LNCAP (cell line): ENCODE measurements around the gene TRIM54.

Experiments
- TF ChIP-seq, protein P1 (sequence below): fragments of 450-650 bp; IDR thresholded peaks from 2 replicates; pipeline ENCODE4 v1.5.1; 2017; ENCODE audit warnings: mild to moderate bottlenecking

The TRIM54 gene

DNA sequence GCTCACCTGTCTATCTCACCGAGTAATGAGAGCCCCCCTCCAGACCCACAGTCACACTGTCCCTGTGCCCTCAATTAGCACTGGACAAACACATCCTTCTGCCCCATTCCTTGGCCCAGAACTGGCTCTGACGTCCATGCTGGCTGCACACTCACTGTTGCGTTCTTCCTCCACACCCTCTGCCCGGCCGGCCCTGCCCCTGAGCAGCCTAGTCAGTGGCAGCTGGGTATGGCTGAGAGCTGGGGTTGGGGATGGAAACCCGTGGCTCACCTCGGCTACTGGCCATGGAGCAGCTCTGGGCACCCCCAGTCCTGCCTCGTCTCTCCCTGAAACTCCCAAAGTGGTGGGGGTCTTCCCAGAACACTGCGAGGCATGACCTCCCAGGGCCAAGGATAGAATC lies 32.5 kb downstream of the TRIM54 start:
- TF ChIP-seq, protein P1, sequence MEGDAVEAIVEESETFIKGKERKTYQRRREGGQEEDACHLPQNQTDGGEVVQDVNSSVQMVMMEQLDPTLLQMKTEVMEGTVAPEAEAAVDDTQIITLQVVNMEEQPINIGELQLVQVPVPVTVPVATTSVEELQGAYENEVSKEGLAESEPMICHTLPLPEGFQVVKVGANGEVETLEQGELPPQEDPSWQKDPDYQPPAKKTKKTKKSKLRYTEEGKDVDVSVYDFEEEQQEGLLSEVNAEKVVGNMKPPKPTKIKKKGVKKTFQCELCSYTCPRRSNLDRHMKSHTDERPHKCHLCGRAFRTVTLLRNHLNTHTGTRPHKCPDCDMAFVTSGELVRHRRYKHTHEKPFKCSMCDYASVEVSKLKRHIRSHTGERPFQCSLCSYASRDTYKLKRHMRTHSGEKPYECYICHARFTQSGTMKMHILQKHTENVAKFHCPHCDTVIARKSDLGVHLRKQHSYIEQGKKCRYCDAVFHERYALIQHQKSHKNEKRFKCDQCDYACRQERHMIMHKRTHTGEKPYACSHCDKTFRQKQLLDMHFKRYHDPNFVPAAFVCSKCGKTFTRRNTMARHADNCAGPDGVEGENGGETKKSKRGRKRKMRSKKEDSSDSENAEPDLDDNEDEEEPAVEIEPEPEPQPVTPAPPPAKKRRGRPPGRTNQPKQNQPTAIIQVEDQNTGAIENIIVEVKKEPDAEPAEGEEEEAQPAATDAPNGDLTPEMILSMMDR, result no peak

GRCh38 chr2:27315122-27315521 lies 32.9 kb downstream of the TRIM54 start:
- TF ChIP-seq, protein P1, result no peak

- TF ChIP-seq, protein P1, result no peak
Observed at GRCh38 chr2:27316655-27317412, 34.6 kb downstream of the TRIM54 start.

DNA sequence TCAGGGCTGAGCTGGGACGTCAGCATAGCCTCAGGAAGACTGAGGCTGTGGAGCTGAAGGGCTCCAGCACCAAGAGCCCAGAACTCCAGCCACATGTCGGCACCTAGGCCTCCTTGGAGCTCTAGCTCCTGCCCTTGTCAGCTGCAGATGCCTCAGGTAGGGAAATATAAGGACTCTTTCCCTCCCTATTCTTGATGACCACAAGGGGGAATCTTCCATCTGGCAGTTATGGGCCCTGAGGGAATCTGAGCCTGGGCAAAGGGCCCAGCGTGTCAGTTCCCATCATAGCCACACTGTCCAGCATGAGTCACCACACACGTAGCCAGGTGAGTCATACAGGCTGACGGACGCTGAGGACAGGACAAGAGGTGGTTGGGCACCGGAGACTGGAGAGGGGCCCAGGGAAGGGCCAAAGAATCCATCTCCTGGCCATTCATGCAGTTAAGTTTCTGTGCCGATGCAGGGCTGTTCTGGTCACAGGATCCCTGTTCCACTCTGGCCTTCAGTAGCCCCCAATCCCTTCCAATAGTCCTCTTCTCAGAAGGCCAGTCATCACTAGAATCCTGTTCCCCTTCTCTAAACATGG lies 38.8 kb downstream of the TRIM54 start:
- TF ChIP-seq, protein P1, result peak; percentile 49; the same call in 1 of the 2 replicates

GRCh38 chr2:27322301-27322765 lies 40.1 kb downstream of the TRIM54 start:
- TF ChIP-seq, protein P1, result no peak

- TF ChIP-seq, protein P1, result no peak
Observed at GRCh38 chr2:27322766-27323595, 40.8 kb downstream of the TRIM54 start, which contains the start of gene MPV17. Gene MPV17 (minus strand): TSS chr2:27323097. CDS start chr2:27322517, 580 bp downstream.

DNA sequence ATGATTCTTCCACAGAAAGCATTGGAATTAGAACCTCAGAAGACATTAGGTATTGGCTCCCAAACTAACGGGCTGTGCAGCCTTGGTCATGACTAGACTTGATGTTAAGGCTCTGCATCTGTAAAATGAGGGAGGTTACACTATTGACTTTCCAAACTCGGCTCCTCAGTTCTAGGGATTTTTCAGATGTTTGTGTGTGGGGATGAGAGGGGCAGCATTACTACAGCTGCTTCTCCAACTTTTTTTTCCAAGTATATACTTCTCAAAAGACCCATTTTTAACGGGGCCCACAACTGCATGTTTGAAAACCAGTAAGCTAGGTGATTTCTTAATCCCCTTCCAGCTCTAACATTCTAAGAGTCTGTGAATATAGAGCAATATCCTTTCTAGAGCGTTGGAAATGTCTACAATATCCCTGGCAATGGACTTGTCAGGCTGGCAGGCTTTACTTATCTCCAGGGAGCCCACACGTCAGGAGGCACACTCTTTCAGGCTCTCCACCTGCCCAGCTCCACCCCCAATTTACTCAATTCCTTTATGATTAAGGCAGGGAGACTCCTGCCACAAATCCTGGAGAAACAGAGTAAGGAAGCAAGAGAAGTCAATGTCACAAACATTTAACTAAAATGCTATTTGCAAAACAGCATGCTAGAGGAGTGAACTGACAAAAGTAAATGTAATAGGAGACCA lies 41.5 kb downstream of the TRIM54 start:
- TF ChIP-seq, protein P1, result no peak
